NCI-H524 treated with DMSO at 0.1 percent for 48 hours (cell line): ENCODE measurements around the gene CD63.

ENCODE experiments used
- DNase-seq: peaks from one replicate; lab custom pipeline; 2025; lab: John Stamatoyannopoulos, UW

CD63 gene

GRCh38 chr12:55720894-55721444 lies 7.8 kb downstream of the CD63 start:
- DNase-seq = peak; percentile 91

DNA sequence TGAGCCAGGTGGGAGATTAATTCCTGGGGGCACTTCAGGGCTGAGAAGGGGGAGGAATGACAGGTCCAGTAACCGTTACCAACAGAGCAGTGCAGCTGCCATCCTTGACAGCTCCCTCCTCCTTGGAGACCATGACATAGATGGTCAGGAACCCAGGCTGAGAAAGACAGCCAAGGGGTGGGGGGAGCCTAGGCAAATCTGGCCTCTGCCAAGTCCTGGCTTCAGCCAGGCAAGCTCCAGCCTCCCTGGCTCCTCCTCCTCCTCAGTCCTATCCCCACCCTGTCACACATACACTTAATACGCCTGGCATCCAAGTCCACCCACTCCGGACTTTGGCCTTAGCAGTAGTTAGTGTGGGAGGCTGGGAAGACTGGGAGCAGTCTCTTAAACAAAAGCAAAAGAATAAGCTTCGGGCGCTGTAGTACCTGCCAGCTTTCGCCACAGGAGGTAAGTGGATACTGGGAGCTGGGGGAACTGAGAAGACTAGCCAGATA lies 8.7 kb downstream of the CD63 start, which contains the start of gene RDH5:
Gene RDH5, plus strand, starts transcription at position 323 of the 494 bp plus-strand sequence. CDS start 792 bp downstream, outside the sequence.
- DNase-seq = peak; percentile 90

DNA sequence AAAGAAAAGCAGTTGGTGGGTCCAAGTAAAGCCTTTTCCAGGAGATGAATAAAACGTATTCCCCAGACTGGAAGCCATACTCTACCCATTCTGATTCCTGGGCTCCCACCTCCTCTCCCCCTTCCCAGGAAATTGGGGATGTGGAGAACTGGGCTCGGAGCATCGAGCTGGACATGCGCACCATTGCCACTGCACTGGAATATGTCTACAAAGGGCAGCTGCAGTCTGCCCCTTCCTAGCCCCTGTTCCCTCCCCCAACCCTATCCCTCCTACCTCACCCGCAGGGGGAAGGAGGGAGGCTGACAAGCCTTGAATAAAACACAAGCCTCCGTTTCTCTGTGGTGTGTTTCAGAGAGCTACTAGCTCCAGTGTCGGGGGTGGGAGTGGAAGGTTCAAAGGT lies 9.4 kb downstream of the CD63 start:
- DNase-seq = no peak

- no peak for DNase-seq
Observed at GRCh38 chr12:55718624-55719275, 10.1 kb downstream of the CD63 start.

DNA sequence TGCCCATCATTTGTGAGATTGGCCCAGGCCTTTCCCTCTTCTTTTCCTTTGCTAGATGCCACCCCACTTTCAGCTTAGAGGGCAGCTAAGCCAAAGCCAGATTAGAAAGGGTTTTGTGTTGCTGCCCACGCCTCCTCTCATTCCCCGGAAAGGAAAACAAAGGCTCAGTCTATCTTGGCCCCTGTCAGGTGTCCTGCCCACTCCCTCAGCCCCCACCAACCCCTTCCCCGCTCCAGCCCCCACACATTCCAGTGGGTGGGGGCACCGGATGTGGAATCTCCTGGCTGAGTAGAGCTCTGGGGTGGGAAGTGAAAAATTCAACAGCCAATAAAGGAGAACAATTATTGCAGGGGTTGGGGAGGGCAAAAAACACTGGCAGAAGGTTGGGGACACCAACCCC lies 10.8 kb downstream of the CD63 start:
- no peak for DNase-seq

- DNase-seq = peak; percentile 96
Observed at GRCh38 chr12:55717011-55718007, 11.5 kb downstream of the CD63 start.

DNA sequence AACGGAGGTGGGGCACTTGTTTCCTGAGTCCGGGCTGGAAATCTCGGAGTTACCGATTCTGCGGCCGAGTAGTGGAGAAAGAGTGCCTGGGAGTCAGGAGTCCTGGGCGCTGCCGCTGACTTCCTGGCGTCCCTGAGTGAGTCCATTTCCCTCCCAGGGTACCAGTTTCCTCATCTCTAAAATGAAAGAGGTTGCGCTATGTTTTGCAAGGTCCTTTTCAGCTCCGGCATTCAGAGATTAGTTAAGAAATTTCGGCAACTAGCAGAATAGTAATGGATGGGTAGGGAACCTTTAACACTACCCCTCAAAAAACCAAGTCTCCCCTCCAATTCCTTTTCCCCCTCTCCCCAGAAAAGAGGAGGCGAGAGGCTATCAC lies 12.2 kb downstream of the CD63 start:
- DNase-seq = no peak

GRCh38 chr12:55715833-55716581 lies 12.8 kb downstream of the CD63 start, which contains the start of gene BLOC1S1:
Gene BLOC1S1 (plus strand): TSS chr12:55716046. CDS start chr12:55716052, 6 bp downstream.
- peak; percentile 53 for DNase-seq

DNA sequence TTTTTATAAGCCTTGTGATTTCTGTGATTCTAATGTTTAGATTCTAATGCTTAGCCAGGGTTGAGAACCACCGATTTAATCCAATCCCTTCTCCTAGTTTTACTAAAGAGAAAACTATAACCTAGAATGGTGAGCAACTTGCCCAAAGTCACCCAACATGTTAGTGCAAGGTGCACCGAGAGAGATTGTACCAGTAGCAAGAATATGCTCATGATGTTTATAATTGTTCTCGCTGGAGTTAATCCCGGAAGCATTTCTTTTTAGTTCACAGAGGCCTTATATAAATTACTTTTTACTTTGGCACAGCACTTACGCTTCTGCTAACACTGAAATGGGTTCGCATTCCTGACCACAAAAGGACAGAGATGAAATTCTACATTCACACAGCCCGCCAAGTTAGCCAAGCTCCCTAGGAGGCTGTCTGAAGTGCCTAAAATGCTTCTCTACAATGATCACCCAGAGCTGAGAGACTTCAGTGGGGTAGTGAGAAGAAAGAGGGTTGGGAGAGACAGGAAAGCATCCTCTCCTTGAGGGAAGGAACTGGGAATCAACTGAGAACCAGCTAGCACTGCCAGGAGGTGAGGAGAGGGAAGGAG lies 13.5 kb downstream of the CD63 start:
- no peak for DNase-seq

DNA sequence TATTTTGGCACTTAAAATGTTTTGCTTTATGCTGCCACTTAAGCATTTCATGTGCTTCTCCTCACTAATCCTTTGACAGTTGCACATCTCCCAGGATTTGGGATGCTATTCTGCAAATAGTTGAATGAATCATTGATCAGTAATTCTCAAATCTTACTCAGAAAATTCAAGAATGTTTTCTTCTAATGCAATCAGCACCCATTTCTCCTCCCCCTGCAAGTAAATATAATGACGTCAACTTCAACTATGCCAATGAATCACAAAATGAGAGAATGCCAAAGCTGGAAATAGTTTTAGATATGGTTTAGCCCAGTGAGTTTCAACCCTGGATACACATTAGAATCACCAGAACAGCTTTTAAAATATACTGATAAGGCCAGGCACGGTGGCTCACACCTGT lies 15.1 kb downstream of the CD63 start:
- DNase-seq = no peak

DNA sequence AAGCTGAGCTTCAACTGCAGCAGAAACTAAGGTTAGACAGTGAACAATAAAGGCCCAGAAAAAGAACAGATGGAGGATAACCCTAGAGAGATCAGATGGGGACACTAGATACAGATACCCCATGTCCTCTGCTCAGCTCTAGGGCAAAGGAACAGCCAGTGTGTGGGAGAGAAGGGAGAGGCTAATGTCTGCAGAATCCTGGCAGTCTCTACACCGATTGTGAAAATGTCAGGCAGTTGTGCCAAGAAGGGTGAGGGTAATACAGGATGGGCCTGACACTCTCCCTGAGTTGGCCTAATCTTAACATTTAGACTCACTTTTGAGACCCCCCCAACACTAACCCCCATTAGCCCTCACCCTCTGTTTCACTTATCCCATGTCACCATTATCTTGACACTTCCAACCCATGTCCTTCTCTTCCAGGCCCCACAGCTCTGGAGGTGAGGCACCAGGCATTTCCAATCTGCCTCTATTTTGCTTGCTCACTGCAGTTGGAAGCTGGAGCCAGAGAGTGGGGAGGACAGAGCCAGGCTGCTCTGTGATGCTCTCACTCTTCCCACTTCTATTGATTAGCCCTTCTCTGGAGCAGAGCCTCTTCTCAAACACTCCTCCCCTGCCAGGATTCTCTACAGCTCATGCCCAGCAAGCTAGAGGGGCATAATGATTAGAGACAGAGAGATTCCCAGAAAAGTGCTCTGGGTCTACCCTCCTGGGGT lies 16.0 kb downstream of the CD63 start:
- DNase-seq = no peak

- no peak for DNase-seq
Observed at GRCh38 chr12:55711786-55712553, 16.8 kb downstream of the CD63 start.

DNA sequence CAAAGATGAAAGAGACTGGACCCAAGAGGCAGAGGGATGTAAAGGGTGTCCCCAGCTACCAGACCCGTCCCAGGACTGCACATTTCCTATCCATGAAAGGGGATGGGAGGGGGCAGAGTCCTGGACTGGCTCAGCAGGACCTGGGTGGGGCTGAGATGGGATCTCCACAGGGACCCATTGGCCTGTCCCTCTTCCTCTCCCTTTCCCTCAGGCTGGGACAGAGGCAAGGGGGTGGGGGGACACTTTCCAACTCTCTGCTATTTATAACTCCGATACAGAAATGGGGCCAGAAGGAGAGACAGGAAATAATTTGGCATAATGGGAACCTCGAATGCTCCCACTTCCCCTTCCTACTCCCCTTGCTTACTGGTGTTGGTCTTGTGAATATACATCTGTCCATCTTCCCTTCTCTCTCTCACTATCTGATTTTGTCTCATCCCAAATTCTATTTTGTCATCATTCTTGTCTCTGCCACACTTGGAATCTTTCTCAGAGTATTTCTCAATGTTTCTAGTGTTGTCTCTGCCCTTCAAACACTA lies 20.0 kb downstream of the CD63 start:
- no peak for DNase-seq

DNA sequence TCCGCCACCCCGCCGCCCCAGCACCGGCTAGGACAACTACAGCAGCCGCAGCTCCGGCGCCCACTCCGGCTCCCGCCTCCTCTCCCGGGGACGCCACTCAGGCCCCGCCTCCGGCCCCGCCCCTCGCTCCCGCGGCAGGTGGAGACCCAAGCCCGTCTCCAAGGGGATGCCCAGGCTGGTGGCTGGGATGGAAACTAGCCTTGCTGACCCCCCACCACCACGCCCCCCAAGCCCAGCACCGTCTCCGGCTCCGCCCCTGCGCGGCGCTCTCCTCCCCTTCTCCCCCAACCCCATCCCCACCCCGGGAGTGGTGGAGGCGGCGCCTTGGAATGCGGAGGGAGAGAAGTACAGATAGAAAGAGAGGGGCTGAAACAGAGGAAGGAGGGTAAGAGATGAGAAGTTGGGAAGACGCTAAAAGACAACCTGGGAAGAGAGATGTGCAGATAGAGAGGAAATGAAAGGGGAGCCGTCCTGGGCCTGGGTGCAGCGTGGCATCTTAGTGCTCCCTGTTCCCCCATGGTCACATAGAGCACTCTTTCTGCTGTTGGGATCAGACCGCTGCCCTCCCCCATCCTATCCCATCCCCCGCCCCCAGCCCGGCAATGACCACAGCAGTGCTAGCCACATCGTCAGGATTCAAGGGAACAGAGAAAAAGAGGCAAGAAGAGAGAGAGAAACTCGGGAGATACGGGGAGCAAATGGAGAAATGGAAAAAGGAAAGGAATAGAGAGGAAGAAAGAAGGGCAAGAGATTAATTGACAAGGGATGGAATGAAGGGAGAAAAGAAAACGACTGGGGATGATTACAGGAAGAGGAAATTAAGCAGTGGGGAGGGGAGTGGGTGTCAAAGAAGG lies 20.7 kb downstream of the CD63 start, which contains the start of gene ITGA7:
Gene ITGA7, minus strand, starts transcription at position 64 of the 854 bp plus-strand sequence. CDS start 222 bp downstream, outside the sequence.
- peak; percentile 45 for DNase-seq

DNA sequence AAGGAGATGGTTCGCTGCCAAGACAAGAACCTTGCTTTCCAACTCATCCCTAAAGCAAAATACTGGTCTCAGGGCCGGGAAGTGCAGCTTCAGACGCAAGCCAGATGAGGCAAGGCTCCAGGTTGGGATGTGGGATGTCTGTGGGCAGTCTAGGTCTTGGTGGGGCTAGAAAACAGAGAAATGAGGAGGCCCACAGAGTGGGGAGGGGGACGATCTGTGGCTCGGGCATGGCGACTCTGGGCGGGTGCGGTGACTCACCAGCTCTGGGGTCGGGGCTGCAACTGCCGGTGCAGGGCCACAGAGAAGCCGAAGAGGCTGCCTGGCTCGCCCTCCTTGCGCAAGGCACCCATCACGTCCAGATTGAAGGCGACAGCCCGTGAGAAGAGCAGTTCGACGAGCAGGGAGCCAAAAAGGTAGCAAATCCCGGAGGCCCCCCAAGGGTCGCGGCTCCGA lies 21.6 kb downstream of the CD63 start:
- no peak for DNase-seq

GRCh38 chr12:55706568-55707218 lies 22.1 kb downstream of the CD63 start:
- DNase-seq = no peak

GRCh38 chr12:55705782-55706402 lies 22.9 kb downstream of the CD63 start:
- DNase-seq = peak; percentile 10
